HG03039 (cell line): ENCODE results near the gene PRR9.
"Not testable (repeated sequence)": the region's sequence is repeated elsewhere in the genome, so short reads cannot be mapped to it uniquely, and the experiment has no call there.

Source experiments
- ATAC-seq: cut with Tn5 transposase; IDR thresholded peaks from one replicate; pipeline ENCODE4 v1.9.1; 2021; ENCODE audit warnings: mild to moderate bottlenecking, moderate library complexity; ENCODE audit not compliant: unreplicated experiment

Gene PRR9, protein sequence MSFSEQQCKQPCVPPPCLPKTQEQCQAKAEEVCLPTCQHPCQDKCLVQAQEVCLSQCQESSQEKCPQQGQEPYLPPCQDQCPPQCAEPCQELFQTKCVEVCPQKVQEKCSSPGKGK

DNA sequence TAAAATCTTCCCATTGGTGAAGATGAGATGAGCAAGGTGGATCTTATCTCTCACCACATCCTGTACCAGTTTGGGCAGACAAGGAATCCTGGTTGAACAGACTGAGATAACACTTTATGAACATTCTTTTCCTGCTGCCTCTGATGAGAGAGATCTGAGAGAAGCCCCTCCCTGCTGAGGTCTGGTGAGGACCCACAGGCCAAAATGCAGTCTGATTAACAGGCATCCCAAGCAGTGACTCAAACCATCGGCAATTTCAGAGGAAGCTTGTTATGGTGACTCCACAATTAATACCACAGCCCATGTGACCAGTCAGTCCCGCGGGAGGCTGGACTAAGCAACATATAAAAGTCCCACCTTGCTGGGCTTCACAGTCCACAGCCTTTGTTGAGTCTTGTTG, at the start of gene PRR9:
TSS of gene PRR9 (plus strand) at position 373 of the 400 bp plus-strand sequence. CDS start 561 bp downstream, outside the sequence.
- no peak for ATAC-seq

DNA sequence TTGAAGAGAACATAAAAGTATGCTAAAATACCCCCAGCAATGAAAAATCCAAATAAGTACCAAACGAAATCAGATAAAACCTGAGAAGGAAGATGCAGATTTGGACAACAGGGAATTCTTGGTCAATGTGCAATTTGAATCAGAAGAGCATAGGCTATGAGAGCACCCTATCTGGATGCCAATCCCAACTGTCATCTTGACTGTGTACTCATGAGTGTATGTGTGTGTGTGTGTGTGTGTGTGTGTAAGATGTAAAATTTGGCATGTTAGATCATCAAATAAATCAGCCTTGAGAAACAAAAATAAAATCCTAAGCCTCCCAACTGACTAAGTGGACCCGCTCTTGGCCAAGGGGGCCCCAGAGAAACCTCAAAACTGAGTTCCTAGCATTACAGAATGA, 48.7 kb upstream of the PRR9 start:
- ATAC-seq = no peak

DNA sequence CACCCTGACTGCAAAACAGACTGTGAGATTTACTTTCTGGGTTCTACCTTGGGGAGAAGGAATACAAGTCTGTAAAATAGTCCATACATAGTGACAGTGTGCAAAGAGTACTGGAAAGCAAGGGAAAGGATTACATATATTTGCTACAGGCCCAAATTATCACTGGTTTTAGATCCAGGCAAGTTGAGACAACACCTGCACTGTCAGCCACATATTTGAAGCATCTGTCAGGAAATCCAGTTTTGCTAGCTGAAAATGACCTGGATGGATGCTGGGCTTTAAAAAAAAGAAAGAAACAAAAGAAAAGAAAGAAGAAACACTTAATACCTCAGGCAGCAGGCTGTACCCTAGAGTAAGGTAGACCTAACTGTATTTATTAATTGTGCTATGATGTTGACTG, 42.8 kb upstream of the PRR9 start:
- no peak for ATAC-seq

DNA sequence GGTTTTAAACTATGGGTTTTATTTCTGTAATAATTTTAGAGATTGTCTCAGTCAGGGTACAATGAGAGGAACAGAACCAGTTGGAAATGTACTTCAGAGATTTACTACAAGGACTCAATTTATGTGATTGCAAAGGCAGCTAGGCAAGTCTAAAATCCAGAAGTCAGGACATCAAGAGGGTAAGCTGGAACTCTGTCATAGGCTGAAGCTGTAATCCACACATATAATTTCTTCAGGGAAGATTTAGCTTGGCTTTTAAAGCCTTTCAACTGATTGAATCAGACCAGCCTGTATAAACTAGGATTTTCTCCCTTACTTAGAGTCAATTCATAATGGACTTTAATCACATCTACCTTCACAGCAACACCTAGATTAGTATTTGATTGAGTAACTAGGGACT, 38.5 kb upstream of the PRR9 start:
- ATAC-seq = no peak

DNA sequence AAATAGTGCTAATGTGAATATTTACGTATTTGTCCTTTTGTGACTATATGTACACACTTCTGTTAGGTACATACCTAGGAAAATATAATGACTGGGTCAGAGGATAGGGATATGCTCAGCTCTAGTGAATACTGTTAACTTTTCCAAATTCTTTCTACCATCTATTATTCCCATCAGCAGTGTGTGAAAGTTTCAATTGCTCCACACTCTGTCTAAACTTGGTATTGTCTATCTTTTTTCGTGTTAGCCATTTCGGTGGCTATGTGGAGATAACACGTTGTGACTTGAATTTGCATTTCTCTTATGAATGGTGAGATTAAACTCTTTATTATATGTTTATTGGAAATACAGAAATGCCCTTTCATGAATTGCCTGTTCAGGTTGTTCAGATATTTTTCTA, 36.8 kb upstream of the PRR9 start:
- no peak for ATAC-seq

DNA sequence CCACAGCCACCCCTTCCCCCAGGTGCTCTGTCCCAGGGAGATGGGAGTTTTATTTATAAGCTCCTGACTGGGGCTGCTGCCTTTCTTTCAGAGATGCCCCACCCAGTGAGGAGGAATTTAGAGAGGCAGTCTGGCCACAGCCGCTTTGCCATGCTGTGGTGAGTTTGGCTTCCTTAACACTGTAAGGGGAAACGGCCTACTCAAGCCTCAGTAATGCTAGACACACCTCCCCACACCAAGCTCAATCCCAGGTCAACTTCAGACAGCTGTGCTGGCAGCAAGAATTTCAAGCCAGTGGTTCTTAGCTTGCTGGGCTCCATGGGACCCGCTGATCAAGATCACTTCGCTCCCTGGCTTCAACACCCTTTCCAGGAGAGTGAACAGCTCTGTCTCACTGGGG, 29.1 kb upstream of the PRR9 start:
- not testable (repeated sequence) for ATAC-seq

DNA sequence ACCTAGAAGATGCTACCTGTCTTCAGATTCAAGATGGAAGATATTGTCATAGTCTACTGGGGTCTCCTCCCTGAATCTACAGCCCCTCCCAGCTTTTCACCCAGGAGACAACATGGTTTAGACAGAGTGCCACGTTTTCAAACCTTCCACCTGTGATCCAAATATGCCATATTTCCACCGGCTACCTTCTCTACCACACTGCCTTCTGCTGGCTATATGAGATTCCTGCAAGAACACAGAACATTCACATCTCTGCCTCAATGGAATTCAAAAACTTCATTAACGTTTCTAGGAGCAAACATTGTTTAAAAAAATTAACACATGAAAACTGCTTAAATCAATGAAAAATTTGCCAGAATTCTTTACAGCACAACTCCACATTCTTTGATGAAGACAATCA, 27.0 kb upstream of the PRR9 start:
- no peak for ATAC-seq

DNA sequence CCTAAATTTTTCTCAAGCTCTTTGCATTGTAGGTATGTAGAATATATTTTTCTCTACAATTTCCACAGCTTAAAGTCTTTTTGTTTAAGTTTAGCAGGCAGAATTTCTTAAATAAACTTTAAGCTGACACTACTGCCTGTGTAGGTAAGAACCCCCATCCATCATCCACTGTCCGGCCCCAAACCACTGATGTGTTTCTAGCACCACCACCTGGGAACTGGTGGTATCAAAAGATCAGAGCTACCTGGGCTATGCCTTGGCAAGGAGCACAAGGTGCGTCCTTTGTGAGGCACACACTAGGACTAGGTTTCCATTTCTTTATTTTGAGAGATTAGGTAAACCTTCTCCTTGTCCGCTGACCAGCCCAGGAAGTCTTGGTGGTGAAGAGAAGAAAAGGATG, 24.7 kb upstream of the PRR9 start:
- ATAC-seq = no peak

DNA sequence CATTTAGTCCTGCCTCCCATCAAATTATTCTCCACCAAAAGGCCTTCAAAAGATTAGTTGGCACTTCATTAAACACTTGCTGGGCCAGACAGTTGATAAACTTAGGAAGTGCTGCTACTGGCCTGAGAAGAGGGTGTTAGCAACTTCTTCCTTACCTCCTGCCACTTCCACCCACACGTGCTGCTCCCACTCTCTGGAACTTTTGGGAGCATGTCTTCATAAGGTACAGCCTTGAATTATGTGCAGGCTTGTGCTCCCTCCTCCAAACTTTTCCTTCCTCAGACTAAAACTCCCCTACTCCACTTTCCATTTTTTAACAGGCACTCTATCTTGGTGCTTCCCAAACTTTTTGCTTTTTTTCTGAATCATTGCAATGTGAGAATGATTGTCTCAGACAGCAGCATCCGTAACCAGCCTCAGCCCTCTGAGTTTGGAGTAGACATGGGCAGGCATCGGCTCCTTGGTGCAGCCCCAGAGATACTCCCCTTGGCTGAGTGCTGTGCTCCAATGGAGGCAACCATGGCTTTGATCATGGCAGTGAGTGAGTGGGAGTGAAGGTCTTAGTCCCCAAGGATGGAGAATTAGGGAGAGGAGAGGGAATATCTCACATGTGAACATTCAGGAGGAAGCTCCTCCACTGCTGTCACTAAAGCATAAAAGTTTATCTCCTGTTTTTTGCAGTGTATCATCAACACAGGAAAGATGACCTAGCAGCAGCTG, 22.9 kb upstream of the PRR9 start:
- no peak for ATAC-seq

DNA sequence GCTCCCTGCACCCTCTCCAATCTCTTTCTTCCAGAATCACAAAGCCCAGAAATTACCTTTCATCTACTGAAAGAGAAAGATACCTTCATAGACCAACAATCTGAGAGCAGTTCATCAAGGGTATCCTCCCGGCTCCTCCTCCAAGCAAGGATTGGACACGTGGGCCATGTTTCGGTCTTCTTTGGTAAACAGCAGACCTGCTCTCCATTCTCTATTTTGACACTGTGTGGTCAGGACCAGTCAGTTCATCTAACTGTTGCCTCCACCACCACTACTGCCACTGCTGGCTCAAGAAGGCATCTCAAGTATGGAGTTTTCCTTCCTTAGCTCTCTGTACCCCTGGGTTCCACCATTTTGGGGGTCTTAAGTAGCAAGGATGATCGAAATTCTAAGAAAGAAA, 22.2 kb upstream of the PRR9 start:
- ATAC-seq = no peak

DNA sequence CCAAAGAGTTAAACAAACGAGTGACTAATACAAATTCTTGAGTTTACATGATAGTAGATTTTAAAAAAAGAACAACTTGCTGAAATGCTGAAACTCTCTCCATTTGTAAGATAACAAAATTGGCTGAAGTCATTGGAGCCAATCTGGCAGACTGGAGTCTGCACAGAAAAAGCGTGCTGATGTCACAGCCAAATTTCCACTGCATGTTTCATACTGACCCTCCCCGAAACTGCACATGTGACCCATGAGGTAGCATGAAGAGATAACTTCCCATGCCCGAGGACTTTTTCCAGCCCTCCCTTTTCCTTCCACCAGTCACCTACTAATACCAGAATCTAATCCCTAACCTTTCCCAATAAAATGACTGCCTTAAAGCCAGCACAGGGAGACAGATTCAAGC, 15.4 kb upstream of the PRR9 start:
- no peak for ATAC-seq

DNA sequence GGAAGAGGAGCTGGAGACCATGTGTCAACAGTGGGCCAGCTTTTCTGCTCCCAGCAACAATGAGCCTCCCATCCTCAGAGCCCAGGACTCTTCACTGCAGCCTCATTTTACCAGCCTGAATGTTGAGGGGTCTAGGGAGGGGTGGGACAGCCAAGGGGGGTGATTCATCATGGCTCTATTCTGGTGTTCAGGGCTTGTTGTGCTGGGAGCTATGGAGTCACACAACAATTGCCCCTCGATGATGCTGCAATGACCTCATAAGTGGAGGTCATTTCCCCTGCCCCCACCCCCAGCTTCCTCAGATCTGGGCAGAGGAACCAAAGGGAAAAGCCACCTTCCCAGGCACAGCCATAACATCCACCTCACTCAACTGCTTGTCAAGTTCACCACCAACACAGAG, 14.3 kb upstream of the PRR9 start, which contains the start of gene LELP1:
TSS of gene LELP1 (plus strand) at position 301 of the 400 bp plus-strand sequence. CDS start 1,278 bp downstream, outside the sequence.
- no peak for ATAC-seq

DNA sequence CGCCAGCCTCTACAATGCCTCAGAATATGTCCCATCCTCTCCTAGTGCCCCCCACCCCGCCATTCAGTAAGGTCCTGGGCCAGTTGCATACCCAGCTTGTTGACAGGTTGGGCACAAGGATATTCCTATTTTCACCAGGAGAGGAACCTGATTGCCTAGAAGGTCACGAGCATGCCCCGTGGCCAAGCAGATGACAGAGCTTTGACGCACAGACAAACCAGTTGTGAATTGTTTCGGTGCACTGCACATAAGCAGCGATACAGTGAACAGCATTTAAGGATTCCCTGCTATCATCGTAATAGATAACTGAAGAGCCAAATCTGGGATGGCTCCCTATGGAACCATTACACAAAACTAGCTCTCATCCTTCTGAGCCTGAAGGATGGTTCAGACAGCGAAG, 10.8 kb upstream of the PRR9 start:
- ATAC-seq = no peak

DNA sequence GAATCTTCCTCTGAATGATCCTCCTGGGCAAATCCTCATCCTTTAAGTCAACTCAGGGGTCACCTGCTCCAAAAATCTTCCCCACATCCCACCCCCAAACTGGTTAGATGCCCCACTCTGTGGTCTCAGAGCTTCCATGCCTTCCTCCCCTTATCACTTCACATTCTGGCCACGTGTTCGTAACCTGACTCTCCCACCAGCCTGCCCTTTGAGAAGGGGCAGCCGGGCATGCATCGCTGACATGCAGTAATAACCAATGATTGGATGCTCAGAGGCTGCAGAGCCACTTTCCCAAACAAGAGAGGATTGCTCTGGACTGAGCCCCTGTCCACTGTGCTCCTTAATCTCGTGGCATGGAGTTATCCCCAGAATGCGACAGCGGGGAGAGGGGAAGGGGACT, 7.2 kb upstream of the PRR9 start:
- ATAC-seq = no peak

DNA sequence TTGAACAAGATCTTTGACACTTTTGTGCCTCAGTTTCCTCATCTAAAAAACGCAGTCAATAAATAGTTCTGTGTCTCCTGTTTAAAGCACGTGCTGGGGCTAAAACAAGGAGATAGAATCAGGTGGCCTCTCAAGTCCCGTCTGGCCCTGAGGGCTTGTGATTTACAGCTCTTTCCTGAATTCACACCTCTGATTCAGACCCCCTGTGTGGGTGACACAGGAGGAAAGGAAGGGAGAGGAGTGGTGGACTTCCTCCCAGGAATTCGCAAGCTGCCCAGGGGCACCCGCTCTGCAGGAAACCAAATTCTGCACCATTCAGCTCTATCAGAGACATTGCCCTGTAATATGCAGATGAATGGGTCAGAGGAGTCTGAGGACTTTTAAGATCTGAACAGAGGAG, 5.2 kb upstream of the PRR9 start:
- no peak for ATAC-seq

DNA sequence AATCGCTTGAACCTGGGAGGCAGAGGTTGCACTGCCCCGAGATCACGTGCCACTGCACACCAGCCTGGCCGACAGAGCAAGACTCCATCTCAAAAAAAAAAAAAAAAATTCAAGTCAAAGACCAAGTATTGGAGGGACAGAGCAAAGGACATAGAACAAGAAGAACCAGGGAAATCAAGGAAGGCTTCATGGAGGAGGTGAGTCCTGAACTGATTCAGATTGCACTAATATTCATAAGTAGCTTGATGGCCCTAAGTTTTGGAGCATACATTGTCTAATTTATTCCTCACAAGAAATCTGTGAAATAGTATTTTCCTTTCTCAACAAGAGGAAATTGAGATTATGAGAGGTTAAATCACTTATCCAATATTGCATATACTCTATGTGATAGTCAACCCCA, 3.9 kb upstream of the PRR9 start:
- no peak for ATAC-seq

DNA sequence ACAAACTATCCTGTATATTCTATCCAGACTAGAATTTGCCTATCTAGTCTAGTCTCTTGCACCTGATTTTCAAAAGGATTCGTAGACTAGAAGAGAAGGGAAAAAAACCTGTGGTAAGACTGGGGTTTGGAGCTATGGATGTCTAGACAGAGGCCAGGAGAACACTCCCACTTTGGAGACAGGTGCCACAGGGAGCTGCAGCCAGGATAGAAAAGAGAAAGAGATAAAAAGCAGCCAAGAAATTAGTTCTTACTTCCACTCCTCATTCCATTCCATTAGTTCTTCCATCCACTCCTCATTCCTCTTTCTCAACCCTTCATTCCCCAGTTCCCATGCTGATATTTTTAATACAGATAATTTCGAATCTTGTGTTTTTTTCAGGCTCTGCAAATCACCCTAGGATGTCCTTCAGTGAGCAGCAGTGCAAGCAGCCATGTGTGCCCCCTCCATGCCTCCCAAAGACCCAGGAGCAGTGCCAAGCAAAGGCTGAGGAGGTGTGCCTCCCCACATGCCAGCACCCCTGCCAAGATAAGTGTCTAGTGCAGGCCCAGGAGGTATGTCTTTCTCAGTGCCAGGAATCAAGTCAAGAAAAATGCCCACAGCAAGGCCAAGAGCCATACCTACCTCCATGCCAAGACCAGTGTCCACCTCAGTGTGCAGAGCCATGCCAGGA, 496 bp downstream of the PRR9 start:
- ATAC-seq = no peak

DNA sequence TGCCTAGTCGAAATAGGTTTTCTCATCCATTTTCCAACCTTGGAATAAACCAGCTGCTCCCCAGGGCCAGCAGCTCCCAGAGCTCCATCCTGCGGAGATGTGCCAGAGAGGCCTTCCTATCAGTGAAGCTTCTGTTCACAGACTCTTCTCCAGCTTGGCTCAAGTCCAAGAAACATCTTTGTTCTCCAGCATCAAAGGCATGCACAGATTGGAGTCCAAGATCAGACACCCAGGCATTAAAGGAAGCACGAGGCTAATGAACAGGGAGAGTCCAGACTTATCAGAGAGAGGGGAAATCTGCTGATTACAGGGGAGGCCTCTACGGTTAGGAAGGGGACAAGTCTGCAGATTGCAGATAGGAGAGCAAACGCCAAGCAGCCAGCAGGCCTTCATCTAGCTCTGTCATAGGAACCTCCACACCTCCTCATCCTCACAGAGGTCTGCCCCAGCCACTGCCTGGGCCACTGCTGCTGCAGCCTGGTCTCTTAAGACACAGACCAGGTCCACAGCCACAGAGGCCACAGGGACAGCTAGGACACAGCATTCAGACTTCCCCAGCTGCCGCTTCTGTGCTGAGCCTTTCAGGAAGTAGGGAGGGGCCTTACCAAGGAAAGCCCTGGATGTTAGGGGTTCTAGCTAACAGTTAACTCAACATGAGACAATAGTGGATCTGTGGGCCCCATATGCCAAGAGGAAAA, 3.4 kb downstream of the PRR9 start:
- ATAC-seq = no peak

DNA sequence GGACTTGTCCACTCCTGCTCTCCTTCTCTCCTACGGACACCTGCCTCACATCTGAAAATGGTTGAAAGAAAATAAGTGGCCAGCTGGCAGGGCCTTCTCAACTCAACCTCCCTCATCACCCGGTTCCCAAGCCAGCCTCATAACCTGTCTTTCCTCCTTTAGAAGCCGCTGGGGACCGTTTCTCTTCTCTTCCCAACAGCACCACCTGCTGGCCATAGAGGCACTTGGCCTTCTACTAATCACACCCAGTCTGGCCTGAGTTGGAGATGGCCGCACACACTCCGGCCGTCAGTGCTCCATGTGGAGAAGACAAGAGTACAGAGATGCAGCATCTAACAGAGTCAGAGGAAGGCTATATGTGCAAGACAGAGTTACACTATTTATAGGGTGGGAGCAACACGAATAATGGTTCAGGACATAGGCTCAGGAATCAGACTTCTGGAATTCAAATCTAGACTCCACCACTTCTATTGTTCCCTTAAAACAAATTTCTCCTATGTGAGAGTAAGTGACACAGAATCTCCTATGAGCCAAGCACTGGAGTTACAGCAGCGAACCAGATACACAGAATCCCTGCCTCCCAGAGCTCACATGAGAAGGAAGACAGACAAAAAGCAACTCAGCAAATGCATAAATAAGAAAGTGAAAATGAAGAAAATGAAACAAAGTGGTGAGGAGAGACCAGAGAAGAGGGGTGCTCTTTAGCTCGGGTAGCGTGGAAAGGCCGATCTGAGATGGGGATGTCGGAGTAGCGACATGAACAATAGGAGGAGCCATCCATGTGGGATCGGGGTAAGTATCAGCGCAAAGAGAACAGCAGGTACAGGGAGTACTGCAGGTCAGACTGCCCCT, 5.9 kb downstream of the PRR9 start:
- not testable (repeated sequence) for ATAC-seq

DNA sequence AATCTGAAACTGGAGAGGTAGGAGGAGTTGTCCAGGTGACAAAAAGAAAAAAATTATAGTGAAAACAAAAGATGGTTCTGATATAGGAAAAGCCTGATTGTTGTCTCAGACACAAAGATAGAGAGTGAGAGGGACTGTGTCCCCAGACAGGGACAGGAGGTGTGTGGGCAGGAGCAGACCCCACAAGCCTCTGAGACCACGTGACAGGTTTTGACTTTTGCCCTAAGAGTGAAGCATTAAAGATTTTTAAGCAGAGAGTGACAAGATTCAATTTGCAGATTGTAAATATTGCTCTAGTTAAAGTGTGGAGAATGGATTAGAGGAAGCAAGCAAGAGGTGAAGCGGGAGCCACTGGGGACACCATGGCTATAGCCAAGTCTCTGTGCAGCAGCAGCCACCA, 10.4 kb downstream of the PRR9 start:
- no peak for ATAC-seq

DNA sequence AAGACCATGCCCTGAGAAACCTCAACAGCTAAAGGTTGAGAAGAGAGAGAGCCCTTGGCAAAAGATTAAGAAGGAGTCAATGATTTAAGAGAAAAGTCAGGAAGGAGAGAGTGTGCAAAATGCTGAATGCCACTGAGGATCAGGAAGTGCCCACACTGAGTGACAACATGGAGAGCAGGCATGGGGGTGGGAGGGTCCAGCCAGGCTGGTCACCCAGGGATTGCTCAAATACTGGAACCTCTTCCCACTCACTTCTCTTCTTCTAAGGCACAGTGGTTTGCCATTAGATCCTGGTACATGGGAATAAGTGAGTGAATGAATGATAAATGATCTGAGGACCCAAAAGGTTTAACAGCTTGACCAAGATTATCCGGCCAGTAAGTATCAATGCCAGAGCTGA, 11.1 kb downstream of the PRR9 start:
- no peak for ATAC-seq
